Measurements from ENCODE around the gene WDR4. TPM values are rescaled to one million over a fixed set of nuclear protein-coding genes. Genes with fewer than 3 reads are reported as not detected.

Gene WDR4
- polyA plus RNA-seq, 1 experiment: 13.7 TPM

DNA sequence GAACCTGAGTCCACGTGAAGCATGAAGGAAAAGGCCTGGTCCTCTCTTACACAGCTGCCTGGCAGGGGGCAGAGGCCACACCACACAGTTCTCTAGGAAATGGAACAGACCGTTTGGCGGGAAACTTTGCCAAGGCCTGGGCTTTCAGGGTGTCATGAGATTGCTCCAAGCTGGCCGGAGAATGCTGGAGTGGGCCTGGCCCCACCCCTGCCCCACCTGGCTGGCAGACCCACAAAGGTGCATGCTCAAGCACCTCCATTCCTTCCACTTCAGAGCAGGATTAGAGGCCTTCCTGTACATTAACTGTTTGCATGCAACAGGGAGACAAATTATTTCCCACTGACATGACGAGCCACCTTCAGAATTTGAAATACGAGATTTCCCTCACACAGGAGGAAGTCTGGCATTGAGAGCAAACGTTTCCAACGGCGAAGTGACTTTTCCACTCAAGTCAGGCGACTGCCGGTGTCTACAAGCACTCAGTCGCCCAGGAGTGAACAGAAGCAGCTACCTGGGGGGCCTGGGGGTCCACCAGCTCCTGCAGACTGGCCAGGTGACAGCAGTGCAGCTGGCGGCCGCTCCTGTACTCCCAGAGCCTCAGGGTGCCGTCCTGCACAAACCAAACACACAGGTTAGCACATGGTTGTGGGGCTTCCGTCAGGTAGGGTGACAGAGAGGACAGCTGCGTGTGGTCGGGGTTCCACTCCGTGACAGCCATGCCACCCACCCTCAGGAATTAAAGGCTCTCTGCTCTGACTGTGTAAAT, 24.0 kb downstream of the WDR4 start:
- CTCF ChIA-PET: interaction anchor here (0.6 to 0.7 kb wide), 2 partner anchors 8 to 540 kb away, joined by 3 read pairs; partner anchors contain the start of gene TFF3
- H3K27me3 ChIP-seq (ENCODE audit: control insufficient read depth, insufficient read depth, low read length): no peaks in the 10 kb centered on the region
- TF ChIP-seq, protein P1, sequence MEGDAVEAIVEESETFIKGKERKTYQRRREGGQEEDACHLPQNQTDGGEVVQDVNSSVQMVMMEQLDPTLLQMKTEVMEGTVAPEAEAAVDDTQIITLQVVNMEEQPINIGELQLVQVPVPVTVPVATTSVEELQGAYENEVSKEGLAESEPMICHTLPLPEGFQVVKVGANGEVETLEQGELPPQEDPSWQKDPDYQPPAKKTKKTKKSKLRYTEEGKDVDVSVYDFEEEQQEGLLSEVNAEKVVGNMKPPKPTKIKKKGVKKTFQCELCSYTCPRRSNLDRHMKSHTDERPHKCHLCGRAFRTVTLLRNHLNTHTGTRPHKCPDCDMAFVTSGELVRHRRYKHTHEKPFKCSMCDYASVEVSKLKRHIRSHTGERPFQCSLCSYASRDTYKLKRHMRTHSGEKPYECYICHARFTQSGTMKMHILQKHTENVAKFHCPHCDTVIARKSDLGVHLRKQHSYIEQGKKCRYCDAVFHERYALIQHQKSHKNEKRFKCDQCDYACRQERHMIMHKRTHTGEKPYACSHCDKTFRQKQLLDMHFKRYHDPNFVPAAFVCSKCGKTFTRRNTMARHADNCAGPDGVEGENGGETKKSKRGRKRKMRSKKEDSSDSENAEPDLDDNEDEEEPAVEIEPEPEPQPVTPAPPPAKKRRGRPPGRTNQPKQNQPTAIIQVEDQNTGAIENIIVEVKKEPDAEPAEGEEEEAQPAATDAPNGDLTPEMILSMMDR (IDR thresholded peaks at IDR 0.05; ENCODE audit: insufficient read depth, low read depth, low read length): no peak
- peaks cover 46% of the 10 kb centered on the region for H3K36me3 ChIP-seq (ENCODE audit: control insufficient read depth, insufficient read depth, low read length)
- DNase-seq (ENCODE audit: low read depth): no peak
- no peak overlapping the region for H3K4me3 ChIP-seq (ENCODE audit: low read depth, low read length)
- POLR2A ChIA-PET: no interaction called here

- no peaks in the 10 kb centered on the region for H3K27me3 ChIP-seq (ENCODE audit: control insufficient read depth, insufficient read depth, low read length)
- CTCF ChIA-PET: interaction anchor here (0.8 kb wide), 1 partner anchor 8 kb away, joined by 4 read pairs; no protein-coding TSS in a partner anchor
- DNase-seq (ENCODE audit: low read depth): no peak
- peaks cover 49% of the 10 kb centered on the region for H3K36me3 ChIP-seq (ENCODE audit: control insufficient read depth, insufficient read depth, low read length)
- POLR2A ChIA-PET: no interaction called here
- TF ChIP-seq, protein P1 (IDR thresholded peaks at IDR 0.05; ENCODE audit: insufficient read depth, low read depth, low read length): no peak
- H3K4me3 ChIP-seq (ENCODE audit: low read depth, low read length): no peak overlapping the region
Measured at GRCh38 chr21:42854246-42855010, 24.9 kb downstream of the WDR4 start.

- Histone ChIP-seq H3K4me3 (ENCODE audit: low read depth, low read length) (no peak overlapping the region), H3K27me3 (ENCODE audit: control insufficient read depth, insufficient read depth, low read length) (no peaks in the 10 kb centered on the region), H3K36me3 (ENCODE audit: control insufficient read depth, insufficient read depth, low read length) (peaks cover 51% of the 10 kb centered on the region)
- TF ChIP-seq, protein P1 (IDR thresholded peaks at IDR 0.05; ENCODE audit: insufficient read depth, low read depth, low read length): no peak
- ChIA-PET CTCF (interaction anchor here (0.8 to 1.5 kb wide), 2 partner anchors 9 to 11 kb away, joined by 3 to 4 read pairs; no protein-coding TSS in a partner anchor), POLR2A (no interaction called here)
- DNase-seq (ENCODE audit: low read depth): no peak
Measured at GRCh38 chr21:42853621-42854020, 25.7 kb downstream of the WDR4 start.

DNA sequence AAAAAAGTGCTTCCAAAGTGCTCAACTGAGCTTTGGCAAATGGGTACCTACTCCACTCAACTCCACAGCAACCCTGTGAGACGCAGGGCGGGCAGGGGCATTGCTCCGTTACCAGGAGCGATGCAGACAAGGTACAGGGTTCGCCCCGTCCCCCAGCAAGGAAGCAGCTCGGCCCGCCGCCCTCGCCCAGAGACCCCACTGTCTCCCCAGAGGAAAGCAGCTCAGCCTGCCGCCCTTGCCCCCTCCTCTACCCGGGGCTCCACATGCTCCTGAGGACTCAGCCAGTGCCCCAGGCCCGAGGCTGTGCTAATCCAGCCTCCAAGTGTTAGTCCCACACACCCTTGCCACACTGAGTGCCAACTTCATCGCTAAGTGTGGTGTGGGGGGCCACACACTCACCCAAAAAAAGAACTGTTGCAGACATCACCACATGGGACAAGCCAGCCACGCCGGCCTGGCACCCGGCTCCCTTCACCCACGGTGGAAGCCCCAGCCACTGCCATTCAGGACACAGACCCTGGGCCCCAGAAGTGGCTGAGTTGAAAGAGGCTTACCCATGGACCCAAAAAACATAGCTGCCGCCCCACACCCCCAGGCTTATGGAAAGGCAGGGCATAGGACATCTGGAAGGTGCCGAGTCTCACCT, 26.3 kb downstream of the WDR4 start:
- Histone ChIP-seq H3K27me3 (ENCODE audit: control insufficient read depth, insufficient read depth, low read length) (no peaks in the 10 kb centered on the region), H3K4me3 (ENCODE audit: low read depth, low read length) (no peak overlapping the region), H3K36me3 (ENCODE audit: control insufficient read depth, insufficient read depth, low read length) (peaks cover 48% of the 10 kb centered on the region)
- TF ChIP-seq, protein P1 (IDR thresholded peaks at IDR 0.05; ENCODE audit: insufficient read depth, low read depth, low read length): no peak
- POLR2A ChIA-PET: no interaction called here
- DNase-seq (ENCODE audit: low read depth): no peak
- CTCF ChIA-PET: interaction anchor here (1.5 kb wide), 1 partner anchor 10 kb away, joined by 3 read pairs; no protein-coding TSS in a partner anchor

Measured in BJ (cell line).